Measurements from ENCODE around the gene CHRNA1.

DNA sequence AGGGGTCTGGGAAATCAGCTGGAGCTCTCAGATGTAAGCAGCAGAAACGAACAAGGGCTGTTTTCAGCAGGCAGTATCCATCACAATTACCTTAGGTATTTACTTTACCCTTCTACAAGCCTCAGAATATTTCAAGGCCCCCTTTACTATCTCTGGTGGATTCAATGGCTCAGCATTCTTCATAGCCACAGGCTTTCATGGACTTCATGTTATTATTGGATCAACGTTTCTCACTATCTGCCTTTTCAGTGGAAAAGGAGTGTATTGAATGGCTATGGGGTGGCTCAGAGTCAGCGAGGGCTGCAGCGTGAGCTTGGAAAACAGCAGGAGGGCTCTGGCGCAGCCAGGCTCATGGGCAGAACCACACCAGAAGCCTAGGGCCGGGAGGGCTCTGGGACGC lies 16.6 kb upstream of the CHRNA1 start:
- TF ChIP-seq, protein P1, sequence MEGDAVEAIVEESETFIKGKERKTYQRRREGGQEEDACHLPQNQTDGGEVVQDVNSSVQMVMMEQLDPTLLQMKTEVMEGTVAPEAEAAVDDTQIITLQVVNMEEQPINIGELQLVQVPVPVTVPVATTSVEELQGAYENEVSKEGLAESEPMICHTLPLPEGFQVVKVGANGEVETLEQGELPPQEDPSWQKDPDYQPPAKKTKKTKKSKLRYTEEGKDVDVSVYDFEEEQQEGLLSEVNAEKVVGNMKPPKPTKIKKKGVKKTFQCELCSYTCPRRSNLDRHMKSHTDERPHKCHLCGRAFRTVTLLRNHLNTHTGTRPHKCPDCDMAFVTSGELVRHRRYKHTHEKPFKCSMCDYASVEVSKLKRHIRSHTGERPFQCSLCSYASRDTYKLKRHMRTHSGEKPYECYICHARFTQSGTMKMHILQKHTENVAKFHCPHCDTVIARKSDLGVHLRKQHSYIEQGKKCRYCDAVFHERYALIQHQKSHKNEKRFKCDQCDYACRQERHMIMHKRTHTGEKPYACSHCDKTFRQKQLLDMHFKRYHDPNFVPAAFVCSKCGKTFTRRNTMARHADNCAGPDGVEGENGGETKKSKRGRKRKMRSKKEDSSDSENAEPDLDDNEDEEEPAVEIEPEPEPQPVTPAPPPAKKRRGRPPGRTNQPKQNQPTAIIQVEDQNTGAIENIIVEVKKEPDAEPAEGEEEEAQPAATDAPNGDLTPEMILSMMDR (IDR thresholded peaks at IDR 0.05 in 2 of 3, conservative IDR thresholded peaks at IDR 0.05 in 1 of 3; ENCODE audit: insufficient read depth in 2 of 3, low read depth in 1 of 3, low read length in 3 of 3) = no peak
- no peak for TF ChIP-seq POLR2A (conservative IDR thresholded peaks at IDR 0.05)
- no peak for TF ChIP-seq CBFB (CRISPR knock-in tag; IDR thresholded peaks at IDR 0.05)
- TF ChIP-seq, protein P2, sequence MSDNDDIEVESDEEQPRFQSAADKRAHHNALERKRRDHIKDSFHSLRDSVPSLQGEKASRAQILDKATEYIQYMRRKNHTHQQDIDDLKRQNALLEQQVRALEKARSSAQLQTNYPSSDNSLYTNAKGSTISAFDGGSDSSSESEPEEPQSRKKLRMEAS (CRISPR knock-in tag; IDR thresholded peaks at IDR 0.05) = no peak
- TF ChIP-seq, protein P3, sequence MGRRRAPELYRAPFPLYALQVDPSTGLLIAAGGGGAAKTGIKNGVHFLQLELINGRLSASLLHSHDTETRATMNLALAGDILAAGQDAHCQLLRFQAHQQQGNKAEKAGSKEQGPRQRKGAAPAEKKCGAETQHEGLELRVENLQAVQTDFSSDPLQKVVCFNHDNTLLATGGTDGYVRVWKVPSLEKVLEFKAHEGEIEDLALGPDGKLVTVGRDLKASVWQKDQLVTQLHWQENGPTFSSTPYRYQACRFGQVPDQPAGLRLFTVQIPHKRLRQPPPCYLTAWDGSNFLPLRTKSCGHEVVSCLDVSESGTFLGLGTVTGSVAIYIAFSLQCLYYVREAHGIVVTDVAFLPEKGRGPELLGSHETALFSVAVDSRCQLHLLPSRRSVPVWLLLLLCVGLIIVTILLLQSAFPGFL (CRISPR knock-in tag; IDR thresholded peaks at IDR 0.05) = no peak
- no peak for TF ChIP-seq ZNF584 (CRISPR knock-in tag; IDR thresholded peaks at IDR 0.05; ENCODE audit: low read depth)
- TF ChIP-seq, protein P4, sequence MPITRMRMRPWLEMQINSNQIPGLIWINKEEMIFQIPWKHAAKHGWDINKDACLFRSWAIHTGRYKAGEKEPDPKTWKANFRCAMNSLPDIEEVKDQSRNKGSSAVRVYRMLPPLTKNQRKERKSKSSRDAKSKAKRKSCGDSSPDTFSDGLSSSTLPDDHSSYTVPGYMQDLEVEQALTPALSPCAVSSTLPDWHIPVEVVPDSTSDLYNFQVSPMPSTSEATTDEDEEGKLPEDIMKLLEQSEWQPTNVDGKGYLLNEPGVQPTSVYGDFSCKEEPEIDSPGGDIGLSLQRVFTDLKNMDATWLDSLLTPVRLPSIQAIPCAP (CRISPR knock-in tag; IDR thresholded peaks at IDR 0.05; ENCODE audit: borderline replicate concordance) = no peak
- TF ChIP-seq NR2C2 (CRISPR knock-in tag; IDR thresholded peaks at IDR 0.05) = no peak
- TF ChIP-seq NR2C2 (tag; IDR thresholded peaks at IDR 0.05) = no peak
- TF ChIP-seq, protein P5, sequence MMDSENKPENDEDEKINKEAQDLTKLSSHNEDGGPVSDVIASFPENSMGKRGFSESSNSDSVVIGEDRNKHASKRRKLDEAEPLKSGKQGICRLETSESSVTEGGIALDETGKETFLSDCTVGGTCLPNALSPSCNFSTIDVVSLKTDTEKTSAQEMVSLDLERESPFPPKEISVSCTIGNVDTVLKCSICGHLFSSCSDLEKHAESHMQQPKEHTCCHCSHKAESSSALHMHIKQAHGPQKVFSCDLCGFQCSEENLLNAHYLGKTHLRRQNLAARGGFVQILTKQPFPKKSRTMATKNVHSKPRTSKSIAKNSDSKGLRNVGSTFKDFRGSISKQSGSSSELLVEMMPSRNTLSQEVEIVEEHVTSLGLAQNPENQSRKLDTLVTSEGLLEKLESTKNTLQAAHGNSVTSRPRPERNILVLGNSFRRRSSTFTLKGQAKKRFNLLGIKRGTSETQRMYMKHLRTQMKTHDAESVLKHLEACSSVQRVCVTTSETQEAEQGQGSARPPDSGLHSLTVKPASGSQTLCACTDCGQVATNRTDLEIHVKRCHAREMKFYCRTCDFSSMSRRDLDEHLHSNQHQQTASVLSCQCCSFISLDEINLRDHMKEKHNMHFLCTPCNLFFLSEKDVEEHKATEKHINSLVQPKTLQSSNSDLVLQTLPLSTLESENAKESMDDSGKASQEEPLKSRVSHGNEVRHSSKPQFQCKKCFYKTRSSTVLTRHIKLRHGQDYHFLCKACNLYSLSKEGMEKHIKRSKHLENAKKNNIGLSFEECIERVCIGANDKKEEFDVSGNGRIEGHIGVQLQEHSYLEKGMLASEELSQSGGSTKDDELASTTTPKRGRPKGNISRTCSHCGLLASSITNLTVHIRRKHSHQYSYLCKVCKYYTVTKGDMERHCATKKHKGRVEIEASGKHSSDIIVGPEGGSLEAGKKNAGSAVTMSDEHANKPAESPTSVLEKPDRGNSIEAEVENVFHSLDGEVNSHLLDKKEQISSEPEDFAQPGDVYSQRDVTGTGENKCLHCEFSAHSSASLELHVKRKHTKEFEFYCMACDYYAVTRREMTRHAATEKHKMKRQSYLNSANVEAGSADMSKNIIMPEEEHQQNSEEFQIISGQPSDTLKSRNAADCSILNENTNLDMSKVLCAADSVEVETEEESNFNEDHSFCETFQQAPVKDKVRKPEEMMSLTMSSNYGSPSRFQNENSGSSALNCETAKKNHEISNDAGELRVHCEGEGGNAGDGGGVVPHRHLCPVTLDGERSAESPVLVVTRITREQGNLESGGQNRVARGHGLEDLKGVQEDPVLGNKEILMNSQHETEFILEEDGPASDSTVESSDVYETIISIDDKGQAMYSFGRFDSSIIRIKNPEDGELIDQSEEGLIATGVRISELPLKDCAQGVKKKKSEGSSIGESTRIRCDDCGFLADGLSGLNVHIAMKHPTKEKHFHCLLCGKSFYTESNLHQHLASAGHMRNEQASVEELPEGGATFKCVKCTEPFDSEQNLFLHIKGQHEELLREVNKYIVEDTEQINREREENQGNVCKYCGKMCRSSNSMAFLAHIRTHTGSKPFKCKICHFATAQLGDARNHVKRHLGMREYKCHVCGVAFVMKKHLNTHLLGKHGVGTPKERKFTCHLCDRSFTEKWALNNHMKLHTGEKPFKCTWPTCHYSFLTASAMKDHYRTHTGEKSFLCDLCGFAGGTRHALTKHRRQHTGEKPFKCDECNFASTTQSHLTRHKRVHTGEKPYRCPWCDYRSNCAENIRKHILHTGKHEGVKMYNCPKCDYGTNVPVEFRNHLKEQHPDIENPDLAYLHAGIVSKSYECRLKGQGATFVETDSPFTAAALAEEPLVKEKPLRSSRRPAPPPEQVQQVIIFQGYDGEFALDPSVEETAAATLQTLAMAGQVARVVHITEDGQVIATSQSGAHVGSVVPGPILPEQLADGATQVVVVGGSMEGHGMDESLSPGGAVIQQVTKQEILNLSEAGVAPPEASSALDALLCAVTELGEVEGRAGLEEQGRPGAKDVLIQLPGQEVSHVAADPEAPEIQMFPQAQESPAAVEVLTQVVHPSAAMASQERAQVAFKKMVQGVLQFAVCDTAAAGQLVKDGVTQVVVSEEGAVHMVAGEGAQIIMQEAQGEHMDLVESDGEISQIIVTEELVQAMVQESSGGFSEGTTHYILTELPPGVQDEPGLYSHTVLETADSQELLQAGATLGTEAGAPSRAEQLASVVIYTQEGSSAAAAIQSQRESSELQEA (IDR thresholded peaks at IDR 0.05; ENCODE audit: low read depth) = no peak
- TF ChIP-seq SUPT5H (IDR thresholded peaks at IDR 0.05) = no peak

Measured in K562 (cell line).